Muscle layer of duodenum (tissue), 2 donors: ENCODE results near the gene PIP5K1C.
A peak's percentile ranks its signal among the peaks of the same experiment; 100 is the strongest.

ENCODE experiments used
- H3K27ac ChIP-seq: one replicate; pipeline ENCODE4 v1.7.0; 2013; ENCODE audit warnings: mild to moderate bottlenecking, low read length
- H3K27me3 ChIP-seq: one replicate; pipeline ENCODE4 v1.7.0; 2013; ENCODE audit warnings: low read depth, mild to moderate bottlenecking, control low read depth, low read length
- H3K36me3 ChIP-seq, 2 donors: one replicate each; pipeline ENCODE4 v1.7.0; 2013; ENCODE audit warnings: low read length in 2 of 2, control low read depth in 1 of 2, mild to moderate bottlenecking in 1 of 2; ENCODE audit not compliant: insufficient read depth in 2 of 2, control insufficient read depth in 1 of 2
- H3K4me1 ChIP-seq, 2 donors: one replicate each; pipeline ENCODE4 v1.7.0; 2013; ENCODE audit warnings: low read length in 2 of 2, mild to moderate bottlenecking in 2 of 2, control low read depth in 1 of 2, moderate library complexity in 1 of 2; ENCODE audit not compliant: insufficient read depth in 2 of 2, control insufficient read depth in 1 of 2
- H3K4me3 ChIP-seq, 2 donors: one replicate each; pipeline ENCODE4 v1.7.0; 2013; ENCODE audit warnings: low read length in 2 of 2, low read depth in 1 of 2, mild to moderate bottlenecking in 1 of 2
- H3K9me3 ChIP-seq, 2 donors: one replicate each; pipeline ENCODE4 v1.7.0; 2013; ENCODE audit warnings: low read length in 2 of 2, control low read depth in 1 of 2, mild to moderate bottlenecking in 1 of 2; ENCODE audit not compliant: control insufficient read depth in 1 of 2
- donor health status: healthy.

Gene PIP5K1C

DNA sequence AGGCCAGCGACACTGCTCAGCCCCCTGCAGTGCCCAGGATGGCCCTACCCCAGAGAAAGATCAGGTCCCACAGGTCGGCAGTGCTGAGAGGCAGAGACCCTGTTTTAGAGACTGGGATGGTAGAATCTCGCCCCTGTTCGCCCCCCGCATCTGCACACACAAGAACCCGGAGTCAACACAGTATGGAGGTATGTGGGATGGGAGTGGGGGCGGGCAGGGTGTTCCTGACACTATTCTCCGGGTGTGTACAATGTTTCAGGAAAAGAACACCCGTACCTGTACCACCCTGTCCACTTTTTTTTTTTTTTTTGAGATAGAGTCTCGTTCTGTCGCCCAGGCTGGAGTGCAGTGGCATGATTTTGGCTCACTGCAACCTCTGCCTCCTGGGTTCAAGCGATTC lies 19.3 kb downstream of the PIP5K1C start:
- Histone ChIP-seq H3K4me1 (peaks cover 4 to 22% of the 10 kb centered on the region in 2 donors), H3K27ac (no peak overlapping the region), H3K9me3 (peaks cover 0 to 6% of the 10 kb centered on the region in 2 donors), H3K27me3 (no peaks in the 10 kb centered on the region), H3K36me3 (peaks cover 0 to 13% of the 10 kb centered on the region in 2 donors), H3K4me3 (no peak overlapping the region)

DNA sequence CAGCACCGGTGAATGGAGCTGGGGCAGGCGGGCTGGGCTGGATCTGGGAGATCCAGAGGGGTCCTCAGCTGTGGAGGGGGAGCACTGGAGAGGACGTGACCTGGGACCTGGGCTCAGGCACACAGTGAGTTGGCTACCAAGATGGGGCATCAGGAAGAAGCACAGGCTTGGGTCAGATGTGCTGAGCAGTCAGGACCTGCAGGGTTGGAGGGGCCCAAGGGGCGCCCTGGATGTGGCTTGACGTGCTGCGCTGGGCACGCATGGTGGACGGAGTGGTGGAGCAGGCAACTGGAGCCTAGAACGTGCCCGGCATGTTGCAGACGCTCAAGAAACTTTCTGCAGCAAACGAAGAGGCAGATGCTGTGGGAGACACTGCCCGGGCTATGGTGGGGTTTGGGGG lies 20.7 kb downstream of the PIP5K1C start:
- H3K27ac ChIP-seq, result no peak overlapping the region
- H3K27me3 ChIP-seq, result no peaks in the 10 kb centered on the region

DNA sequence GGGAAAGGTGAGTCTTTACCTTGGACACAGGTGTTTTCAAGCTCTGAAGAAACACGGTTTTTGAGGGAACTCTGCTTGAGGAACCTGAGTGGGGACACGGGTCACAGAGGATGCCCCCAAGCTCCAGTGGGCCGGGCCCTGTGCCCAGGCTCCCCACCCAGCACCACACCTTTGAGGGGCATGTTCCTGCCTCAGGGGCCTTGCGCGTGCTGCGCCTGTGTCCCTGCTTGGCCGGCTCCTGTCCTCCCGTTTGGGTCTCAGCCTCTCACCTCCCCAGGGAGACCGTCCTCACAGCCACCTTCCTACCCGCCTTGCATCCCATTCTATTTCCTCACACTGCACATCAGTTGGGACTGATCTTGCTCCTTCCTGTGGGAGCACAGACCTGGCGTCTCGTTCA lies 21.1 kb downstream of the PIP5K1C start:
- Histone ChIP-seq H3K27ac (no peak overlapping the region), H3K27me3 (no peaks in the 10 kb centered on the region), H3K4me3 (no peak overlapping the region), H3K9me3 (peaks cover 0 to under 1% of the 10 kb centered on the region in 2 donors), H3K4me1 (peaks cover 4 to 32% of the 10 kb centered on the region in 2 donors), H3K36me3 (peaks cover 0 to 5% of the 10 kb centered on the region in 2 donors)

More for the DNA sequence above, 20.7 kb downstream of the PIP5K1C start:
- H3K9me3 ChIP-seq, result peaks cover 0 to 5% of the 10 kb centered on the region in 2 donors
- H3K4me1 ChIP-seq, result peaks cover 4 to 33% of the 10 kb centered on the region in 2 donors
- H3K36me3 ChIP-seq, result peaks cover 0 to 10% of the 10 kb centered on the region in 2 donors
- no peak overlapping the region for H3K4me3 ChIP-seq

DNA sequence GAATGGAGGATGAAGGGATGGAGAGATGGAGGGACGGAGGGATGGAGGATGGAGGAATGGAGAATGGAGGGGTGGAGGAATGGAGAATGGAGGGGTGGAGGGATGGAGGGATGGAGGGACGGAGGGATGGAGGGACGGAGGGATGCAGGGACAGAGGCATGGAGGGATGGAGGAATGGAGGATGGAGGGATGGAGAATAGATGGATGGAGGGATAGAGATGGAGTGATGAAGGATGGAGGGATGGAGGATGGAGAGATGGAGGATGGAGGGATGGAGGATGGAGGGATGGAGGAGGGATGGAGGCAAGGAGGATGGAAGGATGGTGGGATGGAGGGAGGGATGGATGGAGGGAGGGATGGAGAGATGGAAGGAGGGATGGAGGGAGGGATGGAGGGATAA lies 22.1 kb downstream of the PIP5K1C start:
- Histone ChIP-seq H3K36me3 (peaks cover 0 to 5% of the 10 kb centered on the region in 2 donors), H3K27me3 (no peaks in the 10 kb centered on the region), H3K9me3 (no peaks in the 10 kb centered on the region), H3K27ac (no peak overlapping the region), H3K4me3 (no peak overlapping the region), H3K4me1 (peaks cover 3 to 22% of the 10 kb centered on the region in 2 donors)

DNA sequence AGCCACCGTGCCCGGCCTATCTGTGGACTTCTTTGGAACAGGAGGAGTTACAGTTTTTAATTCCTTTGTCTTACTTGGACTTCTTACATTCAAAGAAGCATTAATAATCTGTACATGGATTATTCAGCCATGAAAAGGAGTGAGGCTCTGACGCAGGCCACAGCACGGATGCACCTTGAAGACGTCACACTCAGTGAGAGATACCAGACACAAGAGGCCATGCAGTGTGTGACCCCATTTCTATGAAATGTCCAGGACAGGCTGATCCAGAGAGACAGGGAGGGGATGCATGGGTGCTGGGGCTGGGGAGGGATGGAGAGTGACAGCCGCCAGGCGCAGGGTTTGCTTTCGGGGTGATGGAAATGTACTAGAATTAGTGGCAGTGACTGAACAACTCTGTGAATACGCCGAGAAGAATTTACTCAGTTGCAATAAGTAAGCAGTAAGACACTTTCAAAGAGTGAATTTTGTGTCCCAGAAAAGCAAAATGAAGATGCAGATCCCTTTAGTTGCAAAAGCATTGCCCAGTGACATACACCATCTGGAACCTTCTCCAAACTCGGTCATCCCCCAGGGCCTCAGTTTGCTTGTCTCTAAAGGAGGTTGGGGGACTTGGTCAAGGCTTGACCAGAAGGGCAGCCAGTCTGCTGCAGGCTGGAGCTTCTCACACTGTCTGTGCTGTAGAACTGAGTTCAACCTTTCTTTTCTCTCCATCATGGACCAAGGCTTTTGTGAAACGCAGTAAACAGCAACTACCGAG lies 25.3 kb downstream of the PIP5K1C start:
- no peaks in the 10 kb centered on the region for H3K27me3 ChIP-seq
- peaks cover 0 to 34% of the 10 kb centered on the region in 2 donors for H3K4me1 ChIP-seq
- no peaks in the 10 kb centered on the region for H3K9me3 ChIP-seq
- no peak overlapping the region for H3K27ac ChIP-seq
- no peak overlapping the region for H3K4me3 ChIP-seq
- peaks cover 0 to 10% of the 10 kb centered on the region in 2 donors for H3K36me3 ChIP-seq

DNA sequence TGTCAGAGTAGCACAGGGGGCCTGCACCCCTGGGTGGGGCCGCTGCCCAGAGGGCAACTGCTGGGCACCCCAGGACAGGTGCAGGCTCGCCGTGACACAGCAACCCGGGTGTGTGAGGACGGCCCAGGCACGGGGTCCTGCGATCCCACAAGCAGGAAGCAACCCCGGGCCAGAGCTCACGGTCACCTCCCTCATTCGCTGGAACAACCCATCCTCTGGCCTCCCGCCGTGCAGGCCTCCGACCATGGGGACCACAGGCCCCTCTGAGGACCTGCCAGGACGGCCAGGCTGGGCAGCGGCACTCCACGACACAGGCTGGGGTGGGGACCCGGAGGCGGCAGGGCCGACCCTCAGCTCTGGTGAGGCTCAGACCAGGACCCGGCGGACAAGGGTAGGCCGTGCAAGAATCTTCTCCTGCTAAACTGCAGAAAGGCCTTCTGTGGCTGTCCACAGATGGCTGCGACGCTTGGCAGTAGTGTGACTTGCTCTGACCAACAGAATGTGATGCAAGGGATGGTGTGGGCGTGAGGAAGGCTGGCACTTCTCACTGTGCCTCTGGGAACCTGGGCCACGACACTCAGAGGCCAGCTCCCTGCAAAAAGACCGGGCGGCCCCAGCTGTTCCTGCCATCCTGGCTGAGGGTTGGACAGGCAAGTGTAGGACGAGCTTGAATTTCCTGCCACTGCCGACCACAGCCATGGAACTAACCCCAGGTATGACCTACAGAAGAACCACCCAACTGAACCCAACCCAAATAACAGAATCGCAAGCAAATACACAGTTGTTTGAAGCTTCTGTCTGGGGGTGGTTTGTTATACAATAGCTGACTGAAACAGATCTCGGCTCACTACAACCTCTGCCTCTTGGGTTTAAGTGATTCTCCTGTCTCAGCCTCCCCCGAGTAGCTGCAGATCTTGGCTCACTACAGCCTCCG lies 26.5 kb downstream of the PIP5K1C start:
- Histone ChIP-seq H3K36me3 (peaks cover 0 to 5% of the 10 kb centered on the region in 2 donors), H3K27ac (no peak overlapping the region), H3K4me1 (peaks cover 0 to 45% of the 10 kb centered on the region in 2 donors), H3K27me3 (no peaks in the 10 kb centered on the region), H3K9me3 (no peaks in the 10 kb centered on the region), H3K4me3 (no peak overlapping the region)

DNA sequence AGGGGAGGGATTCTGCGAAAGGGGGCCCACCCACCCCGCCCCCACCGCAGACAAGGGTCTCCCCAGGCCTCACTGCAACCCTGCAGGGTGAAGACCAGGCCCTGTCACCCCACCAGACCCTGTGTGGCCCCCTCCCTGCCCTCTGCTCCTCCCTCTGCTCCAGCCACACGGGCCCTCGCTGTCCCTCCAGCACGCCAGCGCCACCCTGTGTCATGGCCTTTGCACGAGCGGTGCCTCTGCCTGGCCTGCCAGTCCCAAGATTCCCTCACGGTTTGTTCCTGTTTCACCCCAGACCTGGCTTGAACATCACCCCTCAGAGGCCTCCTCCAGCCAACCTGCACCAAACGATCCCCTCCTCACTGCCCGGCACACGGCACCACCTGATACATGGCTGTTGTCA lies 27.3 kb downstream of the PIP5K1C start:
- Histone ChIP-seq H3K4me3 (no peak overlapping the region), H3K27ac (no peak overlapping the region), H3K36me3 (peaks cover 0 to 5% of the 10 kb centered on the region in 2 donors), H3K9me3 (no peaks in the 10 kb centered on the region), H3K4me1 (peaks cover 0 to 53% of the 10 kb centered on the region in 2 donors), H3K27me3 (no peaks in the 10 kb centered on the region)

DNA sequence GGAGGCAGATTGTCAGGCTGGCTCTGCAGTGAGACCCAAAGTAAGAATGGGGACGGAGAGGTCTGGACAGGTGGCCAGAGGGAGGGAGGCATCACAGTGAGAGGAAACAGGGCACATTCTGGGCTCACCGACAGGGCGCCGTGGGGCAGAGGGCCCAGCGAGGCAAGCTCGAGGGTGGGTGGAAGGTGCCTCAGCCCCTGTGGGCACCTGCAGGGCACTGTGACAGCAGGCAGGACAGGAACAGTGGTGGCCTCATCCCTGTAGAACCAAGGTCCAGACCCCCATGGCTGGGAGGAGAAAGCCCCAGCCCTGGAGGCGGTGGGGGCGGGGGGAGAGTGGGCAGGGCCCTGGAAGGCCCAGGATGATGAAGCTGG lies 27.7 kb downstream of the PIP5K1C start:
- H3K9me3 ChIP-seq, result no peaks in the 10 kb centered on the region
- H3K27ac ChIP-seq, result peak overlapping the region; percentile 90
- H3K27me3 ChIP-seq, result no peaks in the 10 kb centered on the region
- H3K4me1 ChIP-seq, result peaks cover 0 to 58% of the 10 kb centered on the region in 2 donors
- H3K4me3 ChIP-seq, result no peak overlapping the region
- peaks cover 0 to 5% of the 10 kb centered on the region in 2 donors for H3K36me3 ChIP-seq

DNA sequence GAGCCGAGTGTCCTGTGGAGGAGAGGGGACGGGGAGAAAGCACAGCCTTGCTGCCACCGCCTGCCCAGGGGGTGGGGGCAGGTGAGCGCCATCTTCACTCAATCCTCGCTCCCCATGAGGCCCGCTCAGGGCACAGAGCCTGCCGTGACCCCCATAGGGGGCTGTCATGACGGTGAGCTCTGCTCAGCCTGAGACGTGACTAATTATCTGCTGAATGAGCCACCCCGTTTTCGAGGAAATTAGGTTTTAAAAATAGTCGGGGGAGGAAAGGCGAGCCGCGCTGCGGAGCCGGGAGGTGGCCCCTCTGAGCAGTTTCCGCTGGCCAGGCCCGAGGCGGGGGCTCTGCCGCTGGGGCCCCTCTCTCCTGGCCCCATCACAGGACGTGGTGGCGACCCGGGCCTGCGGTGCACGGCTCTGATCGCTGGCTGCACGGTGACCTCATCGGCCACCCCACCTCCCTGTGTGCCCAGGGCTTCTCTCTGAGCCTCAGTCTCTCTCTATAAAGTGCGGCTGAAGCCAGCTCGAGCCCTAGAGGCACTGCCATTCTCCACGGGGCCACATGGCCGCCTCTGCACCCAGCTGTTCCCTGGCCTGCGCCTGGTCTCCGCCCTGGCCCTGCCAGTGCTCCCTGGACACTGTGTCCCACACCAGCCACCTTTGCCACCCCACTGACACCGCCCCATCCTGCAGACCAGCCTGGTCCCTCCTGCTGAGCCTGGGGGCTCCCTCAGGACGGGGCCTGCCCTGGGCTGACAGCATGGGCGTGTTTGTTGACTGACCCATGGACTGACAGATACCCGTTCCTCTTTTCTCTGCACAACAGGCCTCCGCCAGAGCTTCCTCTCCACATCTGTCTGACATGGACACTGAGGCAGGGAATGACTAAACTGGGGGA lies 28.3 kb downstream of the PIP5K1C start:
- H3K4me3 ChIP-seq, result peak overlapping the region; percentile 16 to 52
- no peaks in the 10 kb centered on the region for H3K27me3 ChIP-seq
- H3K9me3 ChIP-seq, result no peaks in the 10 kb centered on the region
- peaks cover 0 to 8% of the 10 kb centered on the region in 2 donors for H3K36me3 ChIP-seq
- peak overlapping the region; percentile 90 for H3K27ac ChIP-seq
- peaks cover 0 to 64% of the 10 kb centered on the region in 2 donors for H3K4me1 ChIP-seq

DNA sequence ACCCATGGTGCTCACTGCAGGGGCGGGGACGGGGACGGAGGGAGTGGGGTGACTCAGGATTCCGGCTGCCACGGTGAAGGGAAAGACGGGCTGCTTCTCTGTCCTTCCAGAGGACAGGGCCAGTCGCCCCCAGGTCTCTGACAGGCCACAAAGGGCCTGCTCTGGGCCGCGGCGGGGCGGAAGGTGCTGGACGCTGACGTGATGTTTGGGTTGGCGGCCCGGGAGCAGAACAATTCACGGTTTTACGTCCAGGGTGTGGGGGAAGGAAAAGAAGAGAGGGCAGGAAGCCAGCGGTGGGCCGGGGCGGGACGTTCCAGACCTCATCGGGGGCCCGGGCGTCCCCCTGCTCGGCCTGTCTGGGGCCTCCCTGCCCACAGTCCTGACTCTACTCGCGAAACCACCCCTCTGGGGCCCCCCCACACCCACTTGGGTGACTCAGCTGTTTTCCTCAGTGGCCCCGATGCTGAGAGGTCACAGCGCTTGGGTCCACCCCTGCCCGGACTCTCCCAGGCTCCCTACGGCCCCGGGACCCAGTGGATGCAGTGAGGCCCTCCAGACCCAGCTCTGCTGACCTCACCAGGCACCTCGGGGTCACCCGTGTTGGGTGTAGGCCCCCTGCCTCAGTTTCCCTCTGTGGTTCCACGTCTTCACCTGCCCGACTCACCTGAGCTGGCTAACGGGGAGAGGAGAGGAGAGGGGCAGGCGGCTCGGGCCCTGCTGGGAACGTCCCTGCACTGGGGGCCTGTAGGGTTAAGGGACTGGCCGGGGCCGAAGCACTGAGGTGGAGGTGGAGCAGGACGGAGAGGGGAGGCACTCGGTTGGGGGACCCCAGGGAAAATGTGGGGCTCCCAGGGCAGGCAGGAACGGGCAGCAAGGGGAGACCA lies 29.2 kb downstream of the PIP5K1C start:
- H3K36me3 ChIP-seq, result peaks cover 0 to 13% of the 10 kb centered on the region in 2 donors

More for the DNA sequence above, 29.2 kb downstream of the PIP5K1C start:
- peak overlapping the region; percentile 90 for H3K27ac ChIP-seq
- peak overlapping the region; percentile 26 to 52 for H3K4me3 ChIP-seq
- no peaks in the 10 kb centered on the region for H3K9me3 ChIP-seq
- H3K27me3 ChIP-seq, result no peaks in the 10 kb centered on the region
- H3K4me1 ChIP-seq, result peaks cover 0 to 63% of the 10 kb centered on the region in 2 donors
